GM10248 (cell line): Measurements from ENCODE around the gene KRT17.
"Not testable (repeated sequence)": the region's sequence is repeated elsewhere in the genome, so short reads cannot be mapped to it uniquely, and the experiment has no call there.

Experiments used
- CTCF ChIA-PET: fragments of 300-600 bp; sonication (Branson Sonifier 250); formaldehyde crosslinking; extraction: SDS; loops from one replicate; lab custom pipeline; 2021; ENCODE audit warnings: antibody characterized with exemption; lab: Yijun Ruan, JAX
- POLR2A ChIA-PET: fragments of 350-650 bp; sonication (Branson Sonifier 250); formaldehyde crosslinking; extraction: SDS; loops from one replicate; lab custom pipeline; 2020; ENCODE audit warnings: antibody characterized with exemption; lab: Yijun Ruan, JAX
- DNase-seq: peaks from one replicate; pipeline ENCODE4 v3.0.0; 2012; ENCODE audit errors: extremely low spot score
- TF ChIP-seq, protein P1 (sequence below): IDR thresholded peaks from 2 replicates; pipeline ENCODE4 v1.5.1; 2012; ENCODE audit warnings: mild to moderate bottlenecking, low read depth; ENCODE audit errors: extremely low read depth, missing control alignments, control extremely low read depth

The KRT17 gene

DNA sequence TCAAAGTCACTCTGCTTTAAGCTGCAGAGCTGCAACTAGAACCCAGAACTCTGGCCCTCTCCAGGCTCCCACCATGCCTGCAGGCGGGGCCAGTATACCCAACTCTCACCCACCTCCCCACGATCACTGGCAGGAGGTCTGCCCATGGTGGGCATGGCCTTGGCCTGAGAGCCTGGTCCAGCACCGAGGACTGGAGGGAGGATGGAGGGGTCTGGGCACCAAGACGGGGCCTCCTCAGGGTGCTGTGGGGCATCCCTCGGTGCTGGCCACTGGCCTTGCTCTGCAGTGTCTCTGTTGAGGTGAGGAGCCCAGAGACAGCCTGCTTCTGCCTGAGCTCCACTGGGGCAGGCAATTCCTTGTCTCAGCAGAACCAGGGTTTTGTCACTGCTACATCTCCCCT is 10.3 kb downstream of the KRT17 start:
- POLR2A ChIA-PET, result no interaction called here
- TF ChIP-seq, protein P1, sequence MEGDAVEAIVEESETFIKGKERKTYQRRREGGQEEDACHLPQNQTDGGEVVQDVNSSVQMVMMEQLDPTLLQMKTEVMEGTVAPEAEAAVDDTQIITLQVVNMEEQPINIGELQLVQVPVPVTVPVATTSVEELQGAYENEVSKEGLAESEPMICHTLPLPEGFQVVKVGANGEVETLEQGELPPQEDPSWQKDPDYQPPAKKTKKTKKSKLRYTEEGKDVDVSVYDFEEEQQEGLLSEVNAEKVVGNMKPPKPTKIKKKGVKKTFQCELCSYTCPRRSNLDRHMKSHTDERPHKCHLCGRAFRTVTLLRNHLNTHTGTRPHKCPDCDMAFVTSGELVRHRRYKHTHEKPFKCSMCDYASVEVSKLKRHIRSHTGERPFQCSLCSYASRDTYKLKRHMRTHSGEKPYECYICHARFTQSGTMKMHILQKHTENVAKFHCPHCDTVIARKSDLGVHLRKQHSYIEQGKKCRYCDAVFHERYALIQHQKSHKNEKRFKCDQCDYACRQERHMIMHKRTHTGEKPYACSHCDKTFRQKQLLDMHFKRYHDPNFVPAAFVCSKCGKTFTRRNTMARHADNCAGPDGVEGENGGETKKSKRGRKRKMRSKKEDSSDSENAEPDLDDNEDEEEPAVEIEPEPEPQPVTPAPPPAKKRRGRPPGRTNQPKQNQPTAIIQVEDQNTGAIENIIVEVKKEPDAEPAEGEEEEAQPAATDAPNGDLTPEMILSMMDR, result no peak
- CTCF ChIA-PET, result interaction anchor here (1.0 kb wide), 1 partner anchor 49 kb away, joined by 3 read pairs; no protein-coding TSS in a partner anchor
- no peak for DNase-seq

DNA sequence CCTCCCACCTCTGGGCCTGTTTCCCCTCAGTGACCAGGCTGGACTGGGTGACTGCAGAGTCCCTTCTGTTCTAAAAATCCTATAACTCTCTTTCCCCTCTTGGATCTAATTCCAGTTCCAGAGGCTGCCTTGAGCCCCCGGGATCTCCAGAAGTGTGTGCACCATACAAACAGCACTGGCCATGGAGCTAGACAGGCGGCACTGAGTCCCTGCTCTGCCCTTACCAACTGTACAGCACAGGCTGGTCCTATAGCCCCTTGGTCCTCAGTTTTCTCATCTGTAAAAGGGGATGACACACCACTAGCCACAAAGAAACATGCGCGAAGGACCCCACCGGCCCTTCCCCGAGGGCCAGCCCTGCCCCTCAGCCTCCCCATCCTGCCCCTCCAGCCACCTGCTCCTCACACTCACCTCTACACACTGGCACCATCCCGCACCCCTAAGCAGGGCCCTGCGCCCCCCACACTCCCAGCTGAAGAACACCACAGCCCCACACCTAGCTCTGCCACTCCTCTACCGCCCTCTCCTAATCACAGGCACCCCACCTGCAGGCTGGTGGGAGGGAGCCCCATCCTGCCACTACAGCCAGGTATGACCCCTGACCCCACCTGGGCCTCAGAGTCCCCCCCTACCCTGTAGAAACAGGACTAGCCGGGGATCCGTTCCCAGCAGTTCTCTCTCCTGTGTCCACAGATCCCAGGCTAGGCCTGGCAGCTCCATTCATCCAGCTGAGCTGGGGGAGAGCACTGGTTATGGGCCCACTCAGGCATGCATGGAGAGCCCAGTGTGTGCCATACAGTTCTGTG is 10.9 kb downstream of the KRT17 start:
- DNase-seq, result no peak
- CTCF ChIA-PET, result interaction anchor here (1.0 kb wide), 1 partner anchor 49 kb away, joined by 3 read pairs; no protein-coding TSS in a partner anchor
- TF ChIP-seq, protein P1, result no peak
- POLR2A ChIA-PET, result no interaction called here

DNA sequence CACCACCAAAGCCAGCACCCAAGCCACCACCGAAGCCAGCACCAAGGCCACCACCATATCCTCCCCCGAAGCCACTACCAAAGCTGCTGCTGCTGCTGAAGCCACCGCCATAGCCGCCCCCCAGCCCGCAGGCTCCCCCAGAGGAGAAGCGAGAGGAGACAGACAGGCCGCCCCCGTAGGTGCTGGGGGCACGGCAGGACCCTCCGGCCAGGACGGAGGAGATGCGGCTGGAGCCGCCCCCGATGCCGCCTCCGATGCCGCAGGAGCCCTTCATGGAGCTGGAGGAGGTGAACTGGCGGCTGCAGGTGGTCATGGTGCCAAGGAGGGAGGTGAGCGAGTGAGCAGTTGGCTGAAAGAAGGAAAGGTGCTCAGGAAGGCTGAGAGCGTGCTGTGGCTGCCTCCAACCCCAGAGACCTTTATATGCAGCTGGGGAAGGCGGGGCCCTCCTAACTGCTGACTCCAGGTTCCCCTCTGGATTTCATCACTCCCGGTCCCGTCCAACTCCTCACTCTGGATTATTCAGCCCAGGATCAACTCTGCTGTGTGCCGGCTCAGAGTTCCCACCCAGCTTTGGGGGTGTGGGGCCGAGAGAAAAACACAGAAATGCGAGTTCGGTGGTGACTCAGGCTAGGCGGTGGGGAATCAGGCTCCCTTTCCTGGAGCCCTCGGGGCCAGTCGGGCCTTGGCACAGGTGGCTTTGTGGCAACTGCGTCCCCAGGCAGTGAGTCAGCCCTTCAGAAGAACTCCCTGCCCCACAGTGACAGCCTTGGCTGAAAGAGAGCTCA is 11.8 kb downstream of the KRT17 start, which contains the start of gene KRT16:
TSS of gene KRT16 (minus strand) at position 392 of the 785 bp plus-strand sequence. CDS start at position 313, 79 bp downstream.
- DNase-seq, CTCF ChIA-PET, POLR2A ChIA-PET: not testable (repeated sequence)

DNA sequence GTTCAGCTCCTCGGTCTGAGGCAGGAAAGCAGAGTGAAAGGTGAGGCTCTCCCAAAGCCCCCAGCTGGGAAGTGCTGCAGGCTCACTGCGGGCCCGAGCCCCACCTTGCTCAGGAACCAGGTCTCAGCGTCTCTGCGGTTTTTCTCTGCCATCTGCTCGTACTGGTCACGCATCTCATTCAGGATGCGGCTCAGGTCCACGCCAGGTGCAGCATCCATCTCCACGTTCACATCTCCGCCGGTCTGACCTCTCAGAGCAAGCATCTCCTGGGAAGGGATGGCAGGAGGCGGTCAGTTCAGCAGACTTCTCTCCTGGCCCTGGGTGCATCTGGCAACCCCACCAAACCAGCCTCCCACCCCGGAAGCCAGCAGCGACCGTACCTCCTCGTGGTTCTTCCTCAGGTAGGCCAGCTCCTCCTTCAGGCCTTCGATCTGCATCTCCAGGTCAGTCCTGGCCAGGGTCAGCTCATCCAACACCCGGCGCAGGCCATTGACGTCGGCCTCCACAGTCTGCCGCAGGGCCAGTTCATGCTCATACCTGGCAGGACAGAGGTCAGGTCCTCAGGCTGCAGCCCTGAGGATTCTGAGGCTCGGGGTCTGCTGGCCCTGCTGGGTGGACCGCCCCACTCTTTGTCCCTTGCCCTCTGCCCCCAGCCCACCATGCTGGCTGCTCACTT is 13.3 kb downstream of the KRT17 start:
- ChIA-PET POLR2A (no interaction called here), CTCF (interaction anchor here (1.0 to 1.2 kb wide), 2 partner anchors 38 to 62 kb away, joined by 3 to 4 read pairs; no protein-coding TSS in a partner anchor)
- DNase-seq, result no peak
- TF ChIP-seq, protein P1, result no peak

DNA sequence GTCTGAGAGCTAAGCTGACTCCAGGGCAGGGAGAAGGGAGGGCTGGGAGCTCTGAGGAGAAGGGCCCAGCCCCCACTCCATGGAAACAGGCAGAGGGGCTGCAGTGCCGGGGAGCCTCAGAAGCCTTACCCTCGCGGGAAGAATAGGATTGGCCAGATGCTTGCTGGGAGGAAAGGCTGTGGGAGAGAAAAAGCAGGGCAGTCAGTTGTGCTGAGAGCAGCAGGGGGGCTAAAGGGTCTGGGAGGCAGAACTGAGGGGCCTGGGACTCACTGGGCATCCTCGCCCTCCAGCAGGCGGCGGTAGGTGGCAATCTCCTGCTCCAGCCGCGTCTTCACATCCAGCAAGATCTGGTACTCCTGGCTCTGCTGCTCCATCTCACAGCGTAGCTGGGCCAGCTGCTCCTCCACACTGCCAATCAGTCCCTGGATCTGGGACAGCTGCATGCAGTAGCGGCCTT is 14.3 kb downstream of the KRT17 start:
- POLR2A ChIA-PET, DNase-seq: not testable (repeated sequence)
- CTCF ChIA-PET, result interaction anchor here (0.9 to 1.2 kb wide), 3 partner anchors 33 to 61 kb away, joined by 3 to 4 read pairs (median 3); no protein-coding TSS in a partner anchor

DNA sequence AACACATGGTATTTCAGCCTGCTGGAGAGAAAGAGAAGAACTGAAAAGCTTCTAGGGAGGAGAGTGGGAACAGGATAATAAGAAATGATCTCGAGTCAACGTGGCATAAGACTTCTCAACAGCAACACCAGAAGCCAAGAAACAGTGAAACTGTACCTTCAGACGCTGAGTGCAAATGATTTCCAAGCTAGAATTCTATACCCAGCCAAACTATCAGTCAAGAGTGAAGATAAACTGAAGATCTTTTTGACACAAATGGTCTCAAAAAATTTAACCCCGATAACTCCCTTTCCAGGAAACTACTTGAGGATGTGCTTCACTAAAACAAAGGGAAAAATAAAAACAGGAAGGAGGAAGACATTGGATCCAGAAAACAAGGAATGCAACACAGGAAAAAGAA is 17.4 kb downstream of the KRT17 start:
- POLR2A ChIA-PET, CTCF ChIA-PET: not testable (repeated sequence)

DNA sequence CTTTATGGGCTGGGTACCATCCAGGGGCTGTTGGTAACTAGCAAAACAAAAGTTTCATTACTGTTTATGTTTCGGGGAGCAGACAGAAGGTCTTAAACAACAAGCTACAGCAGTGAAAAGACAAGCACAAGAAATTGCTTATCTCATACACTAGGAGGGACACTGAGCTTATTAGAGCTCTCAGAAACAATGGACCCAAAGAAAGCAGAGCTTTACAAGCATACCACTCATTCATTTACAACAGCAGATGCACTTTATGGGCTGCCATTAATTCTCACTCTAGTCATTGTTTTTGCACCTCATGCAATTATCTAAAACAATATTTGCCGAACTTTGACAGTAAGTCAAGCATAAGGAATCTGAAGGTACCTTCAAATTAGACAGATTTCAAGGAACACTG is 21.9 kb downstream of the KRT17 start:
- no peak for DNase-seq
- CTCF ChIA-PET, result interaction anchor here (1.2 to 2.5 kb wide), 2 partner anchors 11 to 60 kb away, joined by 4 to 7 read pairs; no protein-coding TSS in a partner anchor
- TF ChIP-seq, protein P1, result no peak
- POLR2A ChIA-PET, result no interaction called here

More for the DNA sequence above, 17.4 kb downstream of the KRT17 start:
- not testable (repeated sequence) for DNase-seq
